ACC112 (cell line): ENCODE results near the gene PIK3CG.

Experiments used
- H2AFZ ChIP-seq: fragments of 200-600 bp; sonication (generic); one replicate; pipeline ENCODE4 v1.6.0; 2017; ENCODE audit warnings: antibody characterized with exemption, low read length; ENCODE audit not compliant: unreplicated experiment
- H3K27ac ChIP-seq: fragments of 200-600 bp; sonication (generic); 2 replicates; pipeline ENCODE4 v1.5.1; 2014; ENCODE audit warnings: low read depth, mild to moderate bottlenecking, antibody characterized with exemption, low read length, moderate library complexity
- H3K27me3 ChIP-seq: fragments of 200-600 bp; sonication (generic); 2 replicates; pipeline ENCODE4 v1.6.1; 2014; ENCODE audit warnings: mild to moderate bottlenecking, antibody characterized with exemption, low read length, moderate library complexity, mixed read lengths; ENCODE audit not compliant: insufficient read depth
- H3K36me3 ChIP-seq: fragments of 200-600 bp; sonication (generic); 2 replicates; pipeline ENCODE4 v1.6.1; 2016; ENCODE audit warnings: mild to moderate bottlenecking, antibody characterized with exemption, low read length, moderate library complexity, mixed read lengths; ENCODE audit not compliant: insufficient read depth
- H3K4me1 ChIP-seq: fragments of 200-600 bp; sonication (generic); one replicate; pipeline ENCODE4 v1.6.1; 2016; ENCODE audit warnings: low read length, mixed read lengths; ENCODE audit not compliant: insufficient read depth, unreplicated experiment, control insufficient read depth
- H3K4me3 ChIP-seq: fragments of 200-600 bp; sonication (generic); 2 replicates; pipeline ENCODE4 v1.5.1; 2014; ENCODE audit warnings: mild to moderate bottlenecking, low read depth, low read length
- H3K79me2 ChIP-seq: fragments of 200-600 bp; sonication (generic); one replicate; pipeline ENCODE4 v1.6.0; 2016; ENCODE audit warnings: low read length; ENCODE audit not compliant: control insufficient read depth, unreplicated experiment, insufficient read depth

The PIK3CG gene

GRCh38 chr7:106870983-106871410 is 5.9 kb downstream of the PIK3CG start:
- no peak overlapping the region for H2AFZ ChIP-seq
- no peaks in the 10 kb centered on the region for H3K36me3 ChIP-seq
- H3K27ac ChIP-seq = no peak overlapping the region
- H3K4me3 ChIP-seq = no peak overlapping the region
- H3K27me3 ChIP-seq = peaks cover 39% of the 10 kb centered on the region
- H3K79me2 ChIP-seq = no peaks in the 10 kb centered on the region
- no peaks in the 10 kb centered on the region for H3K4me1 ChIP-seq

GRCh38 chr7:106871793-106872571 is 6.9 kb downstream of the PIK3CG start:
- H2AFZ ChIP-seq = no peak overlapping the region
- no peak overlapping the region for H3K27ac ChIP-seq

DNA sequence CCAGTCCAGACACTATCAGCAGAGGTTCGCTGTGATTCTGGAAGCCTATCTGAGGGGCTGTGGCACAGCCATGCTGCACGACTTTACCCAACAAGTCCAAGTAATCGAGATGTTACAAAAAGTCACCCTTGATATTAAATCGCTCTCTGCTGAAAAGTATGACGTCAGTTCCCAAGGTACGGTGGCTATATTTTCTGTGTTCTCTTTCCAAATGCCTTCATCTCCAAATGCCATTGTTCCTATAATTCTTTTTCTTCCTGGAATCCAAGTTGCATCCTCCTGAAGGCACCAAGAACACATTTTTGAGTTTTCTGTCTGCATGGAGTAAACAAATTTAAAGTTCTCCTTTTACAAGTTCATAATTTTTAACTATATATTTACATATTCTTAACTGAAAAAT is 7.7 kb downstream of the PIK3CG start:
- Histone ChIP-seq H3K79me2 (no peaks in the 10 kb centered on the region), H3K27ac (no peak overlapping the region), H3K27me3 (peaks cover 41% of the 10 kb centered on the region), H2AFZ (no peak overlapping the region), H3K36me3 (no peaks in the 10 kb centered on the region), H3K4me1 (no peaks in the 10 kb centered on the region), H3K4me3 (no peak overlapping the region)

More at GRCh38 chr7:106871793-106872571, 6.9 kb downstream of the PIK3CG start:
- H3K36me3 ChIP-seq = no peaks in the 10 kb centered on the region
- H3K4me1 ChIP-seq = no peaks in the 10 kb centered on the region
- H3K79me2 ChIP-seq = no peaks in the 10 kb centered on the region
- H3K4me3 ChIP-seq = no peak overlapping the region
- peaks cover 39% of the 10 kb centered on the region for H3K27me3 ChIP-seq

DNA sequence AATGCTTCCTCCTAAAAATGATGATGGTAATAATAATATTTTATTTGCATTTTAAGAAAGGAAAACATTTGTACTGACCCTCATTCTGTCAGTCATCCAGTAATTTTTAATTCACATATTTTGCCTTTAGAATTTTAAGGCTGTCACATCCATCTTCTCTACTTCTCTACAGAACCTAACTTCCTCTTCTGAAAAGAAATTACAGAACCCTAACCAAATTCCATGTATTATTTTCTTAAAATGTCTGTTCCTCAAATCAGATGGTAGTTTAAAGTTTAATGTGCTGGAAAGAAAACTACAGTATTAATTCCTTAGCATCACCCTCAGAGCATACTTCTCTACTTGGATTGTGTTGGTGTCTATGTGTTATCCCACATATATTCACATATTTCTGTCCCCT is 9.0 kb downstream of the PIK3CG start:
- H3K4me1 ChIP-seq = no peaks in the 10 kb centered on the region
- H3K36me3 ChIP-seq = no peaks in the 10 kb centered on the region
- H3K27ac ChIP-seq = no peak overlapping the region
- H3K4me3 ChIP-seq = no peak overlapping the region
- no peaks in the 10 kb centered on the region for H3K79me2 ChIP-seq
- H3K27me3 ChIP-seq = peaks cover 42% of the 10 kb centered on the region
- no peak overlapping the region for H2AFZ ChIP-seq

DNA sequence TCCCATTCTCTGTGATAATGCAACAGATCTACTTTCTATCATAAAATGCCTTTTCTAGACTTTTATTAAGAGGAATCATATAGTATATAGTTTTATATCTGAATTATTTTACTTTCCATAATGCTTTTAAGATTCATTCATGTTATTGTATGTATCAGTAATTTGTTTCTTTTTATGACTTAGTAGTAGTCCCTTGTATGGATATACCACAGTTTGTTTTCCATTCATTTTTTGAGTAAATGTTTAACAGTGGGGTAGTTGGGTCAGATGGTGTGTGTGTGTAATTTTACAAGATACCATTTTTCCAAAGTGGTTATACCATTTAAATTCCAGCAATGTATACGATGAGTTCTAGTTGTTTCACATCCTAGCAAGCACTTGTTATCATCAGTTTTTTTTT is 10.4 kb downstream of the PIK3CG start:
- H3K27ac ChIP-seq = no peak overlapping the region
- no peak overlapping the region for H2AFZ ChIP-seq
- no peak overlapping the region for H3K4me3 ChIP-seq
- H3K4me1 ChIP-seq = no peaks in the 10 kb centered on the region
- no peaks in the 10 kb centered on the region for H3K79me2 ChIP-seq
- H3K27me3 ChIP-seq = peaks cover 38% of the 10 kb centered on the region
- no peaks in the 10 kb centered on the region for H3K36me3 ChIP-seq

GRCh38 chr7:106878748-106879439 is 13.8 kb downstream of the PIK3CG start:
- Histone ChIP-seq H3K4me3 (no peak overlapping the region), H3K36me3 (no peaks in the 10 kb centered on the region), H3K27ac (no peak overlapping the region), H2AFZ (no peak overlapping the region), H3K27me3 (peaks cover 45% of the 10 kb centered on the region), H3K79me2 (no peaks in the 10 kb centered on the region), H3K4me1 (no peaks in the 10 kb centered on the region)

DNA sequence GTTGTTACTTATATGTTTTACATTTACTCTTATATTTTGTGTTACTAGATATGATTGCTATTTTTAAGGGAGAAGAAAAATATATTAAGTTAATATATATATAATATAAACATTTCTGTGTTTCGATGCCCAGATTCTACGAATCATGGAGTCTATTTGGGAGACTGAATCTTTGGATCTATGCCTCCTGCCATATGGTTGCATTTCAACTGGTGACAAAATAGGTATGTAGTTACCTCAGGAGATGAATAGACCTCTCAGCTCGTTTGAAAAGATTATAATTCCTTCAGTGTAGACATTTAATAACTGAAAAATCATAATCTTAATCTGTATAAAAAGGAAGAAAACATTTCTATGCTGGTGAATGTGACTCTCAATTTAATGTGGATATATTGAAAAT is 16.9 kb downstream of the PIK3CG start:
- H3K79me2 ChIP-seq = no peaks in the 10 kb centered on the region
- H2AFZ ChIP-seq = no peak overlapping the region
- H3K36me3 ChIP-seq = no peaks in the 10 kb centered on the region
- H3K4me3 ChIP-seq = no peak overlapping the region
- H3K4me1 ChIP-seq = no peaks in the 10 kb centered on the region
- H3K27me3 ChIP-seq = peaks cover 62% of the 10 kb centered on the region
- H3K27ac ChIP-seq = no peak overlapping the region

- H2AFZ ChIP-seq = no peak overlapping the region
- no peaks in the 10 kb centered on the region for H3K4me1 ChIP-seq
- no peaks in the 10 kb centered on the region for H3K36me3 ChIP-seq
- H3K27ac ChIP-seq = no peak overlapping the region
- H3K4me3 ChIP-seq = no peak overlapping the region
- no peaks in the 10 kb centered on the region for H3K79me2 ChIP-seq
- H3K27me3 ChIP-seq = peaks cover 67% of the 10 kb centered on the region
These were observed 18.5 kb downstream of the PIK3CG start for GRCh38 chr7:106883456-106884026.

DNA sequence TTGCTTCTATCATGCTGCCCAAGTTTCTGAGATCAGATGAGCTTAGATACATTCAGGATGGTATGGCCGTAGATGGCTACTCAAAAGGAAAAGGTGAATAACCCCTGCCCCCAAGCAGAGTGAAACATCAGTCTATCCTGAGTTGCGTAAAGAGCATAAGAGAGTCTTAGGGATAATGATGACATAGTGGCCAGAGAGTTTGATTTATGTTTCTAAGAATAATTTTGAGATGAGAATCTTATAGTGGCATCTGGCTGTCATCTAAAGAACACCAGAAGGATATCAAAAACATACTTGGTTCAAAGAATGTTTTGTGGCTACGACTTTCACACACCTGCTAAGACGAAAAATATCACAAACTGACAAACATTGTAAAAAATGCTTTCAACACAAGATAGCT is 20.6 kb downstream of the PIK3CG start:
- no peak overlapping the region for H3K4me3 ChIP-seq
- peaks cover 52% of the 10 kb centered on the region for H3K27me3 ChIP-seq
- no peaks in the 10 kb centered on the region for H3K79me2 ChIP-seq
- no peaks in the 10 kb centered on the region for H3K36me3 ChIP-seq
- H2AFZ ChIP-seq = no peak overlapping the region
- no peak overlapping the region for H3K27ac ChIP-seq
- no peaks in the 10 kb centered on the region for H3K4me1 ChIP-seq

- Histone ChIP-seq H3K79me2 (no peaks in the 10 kb centered on the region), H3K27me3 (peaks cover 40% of the 10 kb centered on the region), H3K36me3 (no peaks in the 10 kb centered on the region), H3K4me1 (no peaks in the 10 kb centered on the region), H2AFZ (no peak overlapping the region), H3K4me3 (no peak overlapping the region), H3K27ac (no peak overlapping the region)
These were observed 22.3 kb downstream of the PIK3CG start for GRCh38 chr7:106887421-106887820.

DNA sequence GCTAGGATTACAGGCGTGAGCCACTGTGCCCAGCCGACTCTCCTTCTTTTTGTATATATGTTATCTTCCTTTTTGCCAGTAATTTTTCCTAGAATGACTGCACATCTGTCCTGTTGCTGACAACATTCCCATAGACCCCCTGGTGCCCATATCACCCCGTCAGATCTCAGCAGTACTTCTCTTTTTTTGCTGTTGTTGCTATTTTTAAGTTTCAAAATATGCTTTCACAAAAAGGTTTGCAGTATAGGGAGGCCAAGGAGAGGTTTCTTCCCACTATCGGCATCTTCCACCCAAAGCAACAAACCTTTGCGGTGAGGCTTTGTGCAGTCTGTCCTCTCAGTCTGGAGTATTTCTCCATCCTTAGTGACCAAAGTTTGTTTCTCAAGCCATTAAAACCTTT is 23.1 kb downstream of the PIK3CG start:
- H3K27me3 ChIP-seq = peaks cover 32% of the 10 kb centered on the region
- no peaks in the 10 kb centered on the region for H3K4me1 ChIP-seq
- no peak overlapping the region for H2AFZ ChIP-seq
- H3K27ac ChIP-seq = no peak overlapping the region
- H3K79me2 ChIP-seq = no peaks in the 10 kb centered on the region
- H3K4me3 ChIP-seq = no peak overlapping the region
- H3K36me3 ChIP-seq = no peaks in the 10 kb centered on the region
